GM10248 (cell line): ENCODE measurements around the gene THSD8.
"Not testable (repeated sequence)": the region's sequence is repeated elsewhere in the genome, so short reads cannot be mapped to it uniquely, and the experiment has no call there.

Experiments
- CTCF ChIA-PET: fragments of 300-600 bp; sonication (Branson Sonifier 250); formaldehyde crosslinking; extraction: SDS; loops from one replicate; lab custom pipeline; 2021; ENCODE audit warnings: antibody characterized with exemption; lab: Yijun Ruan, JAX
- POLR2A ChIA-PET: fragments of 350-650 bp; sonication (Branson Sonifier 250); formaldehyde crosslinking; extraction: SDS; loops from one replicate; lab custom pipeline; 2020; ENCODE audit warnings: antibody characterized with exemption; lab: Yijun Ruan, JAX
- DNase-seq: peaks from one replicate; pipeline ENCODE4 v3.0.0; 2012; ENCODE audit errors: extremely low spot score
- CTCF ChIP-seq: IDR thresholded peaks from 2 replicates; pipeline ENCODE4 v1.5.1; 2012; ENCODE audit warnings: mild to moderate bottlenecking, low read depth; ENCODE audit errors: extremely low read depth, missing control alignments, control extremely low read depth

Gene THSD8

DNA sequence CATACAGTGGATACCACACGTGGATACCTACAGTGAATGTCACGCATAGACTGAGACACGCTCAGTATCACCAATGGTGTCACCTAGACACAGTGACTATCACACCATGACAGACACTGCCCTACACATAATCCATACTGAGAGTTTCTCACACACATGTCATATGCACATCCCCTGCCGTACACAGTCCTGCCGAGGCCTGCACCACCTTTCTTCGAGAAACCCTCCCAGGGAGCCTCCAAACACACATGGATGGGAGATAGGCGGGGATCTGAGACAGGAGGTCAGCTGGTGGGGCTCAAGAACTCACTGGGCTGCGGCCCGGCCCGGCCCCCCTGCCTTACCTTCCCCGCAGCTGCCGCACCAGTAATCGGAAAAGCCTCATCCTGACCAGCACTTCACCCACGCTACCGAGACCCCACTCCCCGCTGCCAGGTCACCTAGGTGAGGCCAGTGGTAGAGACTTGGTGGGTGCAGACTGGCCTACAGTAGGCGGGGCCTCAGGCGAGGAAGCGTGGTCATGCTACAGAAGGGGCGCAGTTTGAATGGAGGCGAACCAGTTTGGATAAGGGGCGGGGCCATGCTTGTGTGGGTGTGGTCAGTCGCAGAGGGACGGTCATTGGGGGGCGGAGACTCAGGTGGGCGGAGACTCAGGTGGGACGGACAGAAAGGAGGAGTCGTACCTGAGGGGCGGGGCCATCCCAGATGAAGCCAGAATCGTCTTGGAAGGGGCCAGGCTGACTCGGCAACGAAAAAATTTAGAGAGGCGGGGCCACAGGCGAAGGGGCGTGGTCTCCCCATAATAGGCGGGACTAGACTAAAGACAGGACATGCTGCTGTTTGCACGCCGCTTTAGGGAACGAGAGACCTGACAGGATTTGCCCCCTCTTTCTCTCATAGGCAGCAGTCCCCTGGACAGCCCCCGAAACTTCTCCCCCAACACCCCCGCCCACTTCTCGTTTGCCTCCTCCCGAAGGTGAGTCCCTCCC, 38.5 kb downstream of the THSD8 start:
- peak; percentile 69 for DNase-seq
- ChIA-PET CTCF (interaction anchor here (1.9 kb wide), 1 partner anchor 80 kb away, joined by 4 read pairs; no protein-coding TSS in a partner anchor), POLR2A (interaction anchor here (0.6 kb wide), 1 partner anchor 703 kb away, joined by 3 read pairs; no protein-coding TSS in a partner anchor)
- TF ChIP-seq CTCF = no peak

GRCh38 chr19:12841094-12841493, 39.2 kb downstream of the THSD8 start:
- CTCF ChIA-PET = interaction anchor here (1.9 kb wide), 1 partner anchor 81 kb away, joined by 4 read pairs; no protein-coding TSS in a partner anchor
- DNase-seq = no peak
- no peak for TF ChIP-seq CTCF
- POLR2A ChIA-PET = interaction anchor here (0.6 kb wide), 1 partner anchor 704 kb away, joined by 3 read pairs; no protein-coding TSS in a partner anchor

DNA sequence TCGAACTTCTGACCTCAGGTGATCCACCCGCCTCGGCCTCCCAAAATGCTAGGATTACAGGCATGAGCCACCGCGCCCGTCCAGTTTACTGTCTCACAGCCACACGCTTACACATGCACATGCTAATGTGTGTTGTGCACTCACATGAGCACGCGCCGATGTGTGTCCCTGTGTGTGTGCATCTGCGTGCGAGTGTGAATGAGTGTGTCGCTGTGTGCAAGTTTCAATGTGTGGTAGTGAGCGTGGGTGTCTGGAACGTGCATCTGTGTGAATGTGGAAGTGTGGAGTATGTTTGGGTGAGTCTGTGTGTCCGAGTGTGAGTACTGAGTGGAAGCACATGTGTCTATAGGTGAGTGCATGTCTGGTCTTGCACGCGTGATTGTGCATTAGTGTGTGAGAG, 40.6 kb downstream of the THSD8 start:
- CTCF ChIA-PET = interaction anchor here (1.9 to 11.3 kb wide), 2 partner anchors 82 kb away, joined by 4 to 369 read pairs; no protein-coding TSS in a partner anchor
- no peak for DNase-seq
- POLR2A ChIA-PET = no interaction called here
- TF ChIP-seq CTCF = no peak

DNA sequence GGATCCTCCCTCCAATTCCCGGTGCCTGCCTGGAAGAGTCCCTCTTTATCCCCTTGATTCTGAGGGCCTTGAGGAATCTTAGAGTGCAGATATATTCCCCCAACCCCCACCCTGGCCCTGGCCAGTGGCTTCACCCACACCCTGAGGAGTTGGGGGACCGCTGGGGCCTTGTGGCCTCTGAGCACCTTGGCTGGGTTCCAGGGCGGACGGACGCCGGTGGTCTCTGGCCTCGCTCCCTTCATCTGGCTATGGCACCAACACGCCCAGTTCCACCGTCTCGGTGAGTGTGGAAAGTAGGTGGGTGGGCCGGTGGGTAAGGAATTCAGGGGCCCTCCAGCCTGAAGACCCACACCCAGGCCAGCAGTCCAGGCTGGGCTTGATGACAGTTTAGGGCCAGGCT, 41.5 kb downstream of the THSD8 start:
- POLR2A ChIA-PET = no interaction called here
- CTCF ChIA-PET = interaction anchor here (11.3 kb wide), 1 partner anchor 83 kb away, joined by 369 read pairs; no protein-coding TSS in a partner anchor
- no peak for DNase-seq

GRCh38 chr19:12843999-12844732, 42.3 kb downstream of the THSD8 start:
- DNase-seq = no peak
- CTCF ChIA-PET = interaction anchor here (11.3 kb wide), 1 partner anchor 84 kb away, joined by 369 read pairs; no protein-coding TSS in a partner anchor
- no peak for TF ChIP-seq CTCF
- POLR2A ChIA-PET = no interaction called here

More for the DNA sequence above, 41.5 kb downstream of the THSD8 start:
- TF ChIP-seq CTCF = no peak

GRCh38 chr19:12846613-12847012, 44.7 kb downstream of the THSD8 start:
- DNase-seq = not testable (repeated sequence)
- POLR2A ChIA-PET = interaction anchor here (0.8 kb wide), 1 partner anchor 55 kb away, joined by 4 read pairs; the partner anchor contains the start of gene JUNB
- CTCF ChIA-PET = interaction anchor here (0.7 to 11.3 kb wide), 30 partner anchors 10 to 285 kb away, joined by 3 to 369 read pairs (median 12); partner anchors contain the start of genes DNASE2, GCDH, HOOK2 and KLF1
